Body of pancreas (tissue), 4 donors: ENCODE measurements around the gene FAM162A.

Experiments
- CTCF ChIP-seq, 7 experiments: fragments of 450-650 bp in 4 of 7; fragments of 200-600 bp in 3 of 7; sonication (generic) in 3 of 7; IDR thresholded peaks; one replicate each; pipeline ENCODE4 v1.5.1; 2016 to 2019; ENCODE audit warnings: antibody characterized with exemption in 7 of 7
- POLR2A ChIP-seq, 3 donors: fragments of 450-650 bp; IDR thresholded peaks; one replicate each; pipeline ENCODE4 v1.6.1; 2016; ENCODE audit warnings: antibody characterized with exemption in 3 of 3, mild to moderate bottlenecking in 2 of 3

GRCh38 chr3:122396511-122396910, 12.5 kb downstream of the FAM162A start:
- TF ChIP-seq CTCF (IDR thresholded peaks at IDR 0.05): no peak
- TF ChIP-seq POLR2A (IDR thresholded peaks at IDR 0.05): no peak
